Left lung (tissue), 10 donors: ENCODE results near the gene ANGPTL2. TPM values are rescaled to one million over a fixed set of nuclear protein-coding genes. Genes with fewer than 3 reads are reported as not detected.

Experiments
- ATAC-seq: fragments of 200-7000 bp; cut with Tn5 transposase; one replicate; pipeline ENCODE4 v1.9.1; 2020; ENCODE audit warnings: moderate library complexity
- DNase-seq, 4 donors: peaks; one replicate each; pipeline ENCODE4 v3.0.0-alpha.2; 2013 to 2020
- H3K27ac ChIP-seq, 2 donors: fragments of 200-600 bp; sonication (generic) in 1 of 2; one replicate each; pipeline versions ENCODE4 v1.5.0 to v1.8.0; 2020 to 2021
- H3K27me3 ChIP-seq, 2 donors: fragments of 200-600 bp; sonication (generic) in 1 of 2; one replicate each; pipeline versions ENCODE4 v1.5.0 to v1.8.0; 2020 to 2021
- H3K36me3 ChIP-seq, 2 donors: fragments of 200-600 bp; sonication (generic) in 1 of 2; one replicate each; pipeline versions ENCODE4 v1.5.0 to v1.8.0; 2020 to 2021
- H3K4me1 ChIP-seq, 2 donors: fragments of 200-600 bp; one replicate each; pipeline ENCODE4 v1.8.0; 2021
- H3K4me3 ChIP-seq, 2 donors: fragments of 200-600 bp; sonication (generic) in 1 of 2; one replicate each; pipeline versions ENCODE4 v1.5.0 to v1.8.0; 2020 to 2021; ENCODE audit warnings: mild to moderate bottlenecking in 1 of 2
- H3K9me3 ChIP-seq, 2 donors: fragments of 200-600 bp; sonication (generic) in 1 of 2; one replicate each; pipeline versions ENCODE4 v1.5.0 to v1.8.0; 2020 to 2021
- intact Hi-C, 2 donors: fragments of 100-400 bp; cut with DNase I; formaldehyde crosslinking; loops; one replicate each; pipeline versions ENCODE4 v1.11.2 to v1.14.2; 2022
- polyA plus RNA-seq, 6 donors: library from polyadenylated mRNA; unstranded; fragments of 120-200 nt; gene quantifications; one replicate each; pipeline ENCODE4 v1.2.1, GENCODE V29; 2013; ENCODE audit not compliant: insufficient read length in 6 of 6
- total RNA-seq, 2 donors: library from RNA; stranded (reverse); fragmentation: NEBNext Ultra II Directional; extraction: Animal tissue kit (Norgen Biotek cat#: 25700); gene quantifications; one replicate each; pipeline ENCODE4 v1.2.1, GENCODE V29; 2021
- TF ChIP-seq, protein P1 (sequence below), 2 donors: fragments of 200-600 bp; sonication (generic) in 1 of 2; IDR thresholded peaks; one replicate each; pipeline versions ENCODE4 v1.5.0 to v1.8.0; 2021; ENCODE audit warnings: antibody characterized with exemption in 2 of 2
- donor health status: DM: no; HTN: yes; CAD: no.
- donor health status: DM: no; HTN: no; CAD: no.

The ANGPTL2 gene
- total and polyA plus RNA-seq, 8 donors: 22.7 to 34.7 (median 30.1) TPM

DNA sequence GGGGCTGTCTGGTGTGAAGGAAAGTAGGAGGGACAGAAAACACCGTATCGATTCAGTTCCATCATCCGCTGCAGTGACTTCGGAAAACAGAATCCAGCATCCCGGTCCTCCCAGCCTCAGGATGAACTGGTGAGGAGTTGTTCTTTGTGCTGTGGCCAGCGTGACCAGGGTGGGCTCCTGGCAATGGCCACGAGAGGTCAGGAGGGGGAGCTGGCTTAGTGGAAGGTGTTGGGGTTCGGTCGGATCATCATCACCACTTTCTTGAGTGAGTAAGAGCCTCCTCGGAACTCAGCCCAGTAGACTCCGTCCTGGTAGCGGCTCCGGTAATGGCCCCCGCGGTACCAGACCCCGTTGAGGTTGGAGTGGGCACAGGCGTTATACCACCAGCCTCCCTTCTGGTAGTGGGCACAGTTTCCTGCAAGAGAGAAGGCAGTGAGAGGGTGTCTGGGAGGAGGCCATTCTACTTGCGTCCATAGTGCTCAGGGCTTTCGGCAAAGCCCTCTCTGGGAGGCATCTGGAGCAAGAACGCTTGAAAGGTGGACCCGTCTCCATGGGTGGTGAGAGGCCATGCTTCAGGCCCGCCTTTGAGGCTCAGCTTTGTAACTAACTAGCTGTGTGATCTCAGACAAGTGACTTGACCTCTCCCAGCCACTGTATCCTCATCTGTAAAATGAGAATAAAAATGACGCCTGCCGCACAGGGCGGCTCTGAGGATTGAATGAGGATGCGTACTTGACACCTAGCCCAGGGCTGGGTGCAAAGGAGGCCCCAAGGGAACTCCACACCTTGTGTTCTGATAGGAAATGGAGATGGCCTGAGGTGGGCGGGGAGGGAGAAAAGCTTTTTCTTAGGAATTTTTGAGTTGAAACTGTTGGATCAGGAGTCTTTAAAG is 33.5 kb downstream of the ANGPTL2 start:
- Histone ChIP-seq H3K36me3 (peaks cover 0 to 7% of the 10 kb centered on the region in 2 donors), H3K9me3 (no peaks in the 10 kb centered on the region), H3K4me1 (no peaks in the 10 kb centered on the region), H3K27me3 (no peaks in the 10 kb centered on the region), H3K27ac (no peak overlapping the region), H3K4me3 (no peak overlapping the region)
- DNase-seq (no peak), ATAC-seq (no peak)
- TF ChIP-seq, protein P1, sequence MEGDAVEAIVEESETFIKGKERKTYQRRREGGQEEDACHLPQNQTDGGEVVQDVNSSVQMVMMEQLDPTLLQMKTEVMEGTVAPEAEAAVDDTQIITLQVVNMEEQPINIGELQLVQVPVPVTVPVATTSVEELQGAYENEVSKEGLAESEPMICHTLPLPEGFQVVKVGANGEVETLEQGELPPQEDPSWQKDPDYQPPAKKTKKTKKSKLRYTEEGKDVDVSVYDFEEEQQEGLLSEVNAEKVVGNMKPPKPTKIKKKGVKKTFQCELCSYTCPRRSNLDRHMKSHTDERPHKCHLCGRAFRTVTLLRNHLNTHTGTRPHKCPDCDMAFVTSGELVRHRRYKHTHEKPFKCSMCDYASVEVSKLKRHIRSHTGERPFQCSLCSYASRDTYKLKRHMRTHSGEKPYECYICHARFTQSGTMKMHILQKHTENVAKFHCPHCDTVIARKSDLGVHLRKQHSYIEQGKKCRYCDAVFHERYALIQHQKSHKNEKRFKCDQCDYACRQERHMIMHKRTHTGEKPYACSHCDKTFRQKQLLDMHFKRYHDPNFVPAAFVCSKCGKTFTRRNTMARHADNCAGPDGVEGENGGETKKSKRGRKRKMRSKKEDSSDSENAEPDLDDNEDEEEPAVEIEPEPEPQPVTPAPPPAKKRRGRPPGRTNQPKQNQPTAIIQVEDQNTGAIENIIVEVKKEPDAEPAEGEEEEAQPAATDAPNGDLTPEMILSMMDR (IDR thresholded peaks at IDR 0.05): no peak
- intact Hi-C loops: no loop called here

DNA sequence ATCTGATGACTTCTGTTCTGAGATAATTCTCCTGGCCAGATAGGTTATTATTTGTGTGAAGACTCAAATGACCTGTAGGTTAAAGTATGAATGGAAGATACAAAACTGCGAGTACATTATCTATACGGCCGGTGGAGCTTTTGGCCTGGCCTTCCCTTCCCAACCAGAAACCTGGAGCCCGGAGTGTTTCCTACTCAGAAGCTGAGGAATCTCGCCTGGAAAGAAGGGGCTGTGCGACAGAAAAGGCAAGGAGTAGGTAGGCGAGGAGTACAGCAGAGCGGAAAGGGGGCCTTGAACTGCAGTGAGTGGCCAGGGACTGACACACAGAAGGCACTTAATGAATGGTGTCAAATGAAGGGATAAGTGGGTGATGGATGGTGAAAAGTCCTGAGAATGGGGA is 34.6 kb downstream of the ANGPTL2 start:
- TF ChIP-seq, protein P1 (IDR thresholded peaks at IDR 0.05): no peak
- H3K4me3 ChIP-seq: no peak overlapping the region
- ATAC-seq: no peak
- no peaks in the 10 kb centered on the region for H3K27me3 ChIP-seq
- H3K27ac ChIP-seq: no peak overlapping the region
- H3K9me3 ChIP-seq: no peaks in the 10 kb centered on the region
- H3K36me3 ChIP-seq: peaks cover 0 to 7% of the 10 kb centered on the region in 2 donors
- no peak for DNase-seq
- intact Hi-C loops: no loop called here
- peaks cover 0 to 6% of the 10 kb centered on the region in 2 donors for H3K4me1 ChIP-seq

DNA sequence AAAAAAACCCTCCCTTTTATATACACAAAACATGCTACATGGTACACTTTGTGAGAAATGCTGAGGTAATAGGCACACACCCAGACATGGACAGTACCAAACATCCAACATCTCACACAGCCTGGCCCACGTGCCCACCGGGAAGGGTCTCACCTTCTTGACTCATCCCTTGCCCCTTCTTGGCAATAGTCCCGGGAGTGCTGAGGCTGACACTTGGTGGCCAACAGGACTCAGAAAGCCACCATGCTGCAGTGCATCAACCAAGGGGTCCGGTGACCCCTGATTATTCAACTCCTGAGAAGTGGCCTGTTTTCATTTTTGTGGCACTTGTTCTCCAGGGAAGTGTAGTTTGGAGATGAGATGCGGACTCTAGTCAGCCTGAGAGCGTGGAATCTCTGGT is 35.0 kb downstream of the ANGPTL2 start:
- Histone ChIP-seq H3K9me3 (no peaks in the 10 kb centered on the region), H3K27me3 (no peaks in the 10 kb centered on the region), H3K27ac (no peak overlapping the region), H3K4me3 (no peak overlapping the region), H3K36me3 (peaks cover 0 to 7% of the 10 kb centered on the region in 2 donors), H3K4me1 (peaks cover 0 to 6% of the 10 kb centered on the region in 2 donors)
- intact Hi-C loops: no loop called here
- DNase-seq (no peak), ATAC-seq (no peak)
- TF ChIP-seq, protein P1 (IDR thresholded peaks at IDR 0.05): no peak

DNA sequence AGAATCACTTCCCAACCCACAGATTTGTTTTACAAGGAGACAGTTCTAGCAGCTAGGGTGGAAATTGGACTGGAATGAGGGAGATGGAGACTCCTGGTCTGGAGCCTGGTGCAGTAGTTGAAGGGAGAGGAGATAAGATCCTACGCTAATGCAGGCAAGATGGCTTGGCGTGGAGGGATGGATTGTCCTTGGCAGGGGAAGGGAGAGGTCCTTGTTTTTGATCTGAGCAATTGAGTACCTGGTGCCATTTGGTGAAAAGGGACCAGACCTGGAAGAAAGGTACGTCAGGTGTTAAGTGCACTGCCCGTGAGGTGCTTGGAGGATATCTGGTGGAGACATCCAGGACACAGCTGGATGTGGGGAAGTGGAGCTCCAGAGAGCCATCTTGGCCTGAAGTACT is 35.7 kb downstream of the ANGPTL2 start:
- DNase-seq (no peak), ATAC-seq (no peak)
- Histone ChIP-seq H3K27me3 (no peaks in the 10 kb centered on the region), H3K36me3 (peaks cover 0 to 5% of the 10 kb centered on the region in 2 donors), H3K4me1 (peaks cover 0 to 6% of the 10 kb centered on the region in 2 donors), H3K9me3 (no peaks in the 10 kb centered on the region), H3K4me3 (no peak overlapping the region), H3K27ac (no peak overlapping the region)
- TF ChIP-seq, protein P1 (IDR thresholded peaks at IDR 0.05): no peak
- intact Hi-C loops: no loop called here

DNA sequence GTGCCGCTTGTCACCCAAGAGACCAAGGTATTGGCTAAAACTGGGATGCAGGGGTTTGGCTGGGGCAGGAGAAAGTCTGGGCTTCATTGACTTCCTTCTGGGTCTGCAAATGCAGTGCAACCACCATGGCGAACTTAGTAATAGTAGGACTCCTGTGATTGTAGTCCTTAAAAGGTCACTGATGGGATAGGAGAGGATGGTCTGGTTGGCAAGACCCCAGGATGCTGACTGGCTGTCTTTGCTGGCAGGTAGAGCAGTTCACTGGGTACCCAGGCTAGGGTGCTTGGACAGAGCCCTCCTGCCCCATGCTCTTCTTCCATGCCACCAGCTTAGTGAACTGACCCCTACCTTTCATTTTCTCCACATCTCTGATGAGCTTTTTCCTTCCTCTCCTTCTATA is 37.2 kb downstream of the ANGPTL2 start:
- intact Hi-C loops: no loop called here
- DNase-seq: no peak
- no peaks in the 10 kb centered on the region for H3K9me3 ChIP-seq
- no peaks in the 10 kb centered on the region for H3K36me3 ChIP-seq
- no peak overlapping the region for H3K27ac ChIP-seq
- TF ChIP-seq, protein P1 (IDR thresholded peaks at IDR 0.05): no peak
- peaks cover 0 to 6% of the 10 kb centered on the region in 2 donors for H3K4me1 ChIP-seq
- ATAC-seq: no peak
- no peak overlapping the region for H3K4me3 ChIP-seq
- H3K27me3 ChIP-seq: no peaks in the 10 kb centered on the region
